GM12801 (cell line): ENCODE data around the gene DPP6.

Experiments
- TF ChIP-seq, protein P1 (sequence below): IDR thresholded peaks from one replicate; pipeline ENCODE4 v1.5.1; 2011; ENCODE audit warnings: control low read depth; ENCODE audit not compliant: insufficient read length; ENCODE audit errors: extremely low read depth

DPP6 gene

GRCh38 chr7:154872811-154873499, 820.8 kb downstream of the DPP6 start:
- TF ChIP-seq, protein P1, sequence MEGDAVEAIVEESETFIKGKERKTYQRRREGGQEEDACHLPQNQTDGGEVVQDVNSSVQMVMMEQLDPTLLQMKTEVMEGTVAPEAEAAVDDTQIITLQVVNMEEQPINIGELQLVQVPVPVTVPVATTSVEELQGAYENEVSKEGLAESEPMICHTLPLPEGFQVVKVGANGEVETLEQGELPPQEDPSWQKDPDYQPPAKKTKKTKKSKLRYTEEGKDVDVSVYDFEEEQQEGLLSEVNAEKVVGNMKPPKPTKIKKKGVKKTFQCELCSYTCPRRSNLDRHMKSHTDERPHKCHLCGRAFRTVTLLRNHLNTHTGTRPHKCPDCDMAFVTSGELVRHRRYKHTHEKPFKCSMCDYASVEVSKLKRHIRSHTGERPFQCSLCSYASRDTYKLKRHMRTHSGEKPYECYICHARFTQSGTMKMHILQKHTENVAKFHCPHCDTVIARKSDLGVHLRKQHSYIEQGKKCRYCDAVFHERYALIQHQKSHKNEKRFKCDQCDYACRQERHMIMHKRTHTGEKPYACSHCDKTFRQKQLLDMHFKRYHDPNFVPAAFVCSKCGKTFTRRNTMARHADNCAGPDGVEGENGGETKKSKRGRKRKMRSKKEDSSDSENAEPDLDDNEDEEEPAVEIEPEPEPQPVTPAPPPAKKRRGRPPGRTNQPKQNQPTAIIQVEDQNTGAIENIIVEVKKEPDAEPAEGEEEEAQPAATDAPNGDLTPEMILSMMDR, result no peak

- TF ChIP-seq, protein P1, result no peak
Measured at GRCh38 chr7:154873500-154874121, 821.4 kb downstream of the DPP6 start.

DNA sequence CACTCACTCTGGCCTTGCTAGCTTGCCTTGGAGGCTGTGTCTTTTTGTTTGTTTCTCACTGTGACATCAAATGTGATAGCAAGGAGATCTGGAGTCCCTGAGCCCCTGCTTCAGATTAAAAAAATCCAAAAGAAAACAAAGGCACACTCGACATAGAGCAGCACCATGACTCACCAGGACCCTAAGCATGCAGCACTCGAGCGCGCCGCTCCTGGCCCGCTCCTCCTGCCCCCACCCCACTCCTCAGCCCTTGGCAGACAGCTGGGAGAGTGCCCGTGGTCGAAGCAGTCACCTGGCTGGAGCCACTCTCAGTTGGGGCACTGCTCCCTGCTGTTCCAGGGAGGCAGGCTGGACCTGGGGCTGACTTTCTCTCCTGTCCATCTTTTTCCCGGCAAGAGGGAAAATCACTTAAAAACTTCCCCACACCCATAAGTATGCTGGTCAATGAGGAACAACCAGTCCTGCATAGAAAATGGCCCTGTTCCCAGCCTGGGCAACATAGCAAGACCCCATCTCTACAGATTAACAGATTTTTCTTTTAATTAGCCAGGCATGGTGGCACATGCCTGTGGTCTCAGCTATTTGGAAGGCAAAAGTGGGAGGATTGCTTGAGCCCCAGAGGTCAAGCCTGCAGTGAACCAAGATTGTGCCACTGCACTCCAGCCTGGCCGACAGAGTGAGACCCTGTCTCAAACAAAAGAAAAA, 822.4 kb downstream of the DPP6 start:
- TF ChIP-seq, protein P1, result no peak

DNA sequence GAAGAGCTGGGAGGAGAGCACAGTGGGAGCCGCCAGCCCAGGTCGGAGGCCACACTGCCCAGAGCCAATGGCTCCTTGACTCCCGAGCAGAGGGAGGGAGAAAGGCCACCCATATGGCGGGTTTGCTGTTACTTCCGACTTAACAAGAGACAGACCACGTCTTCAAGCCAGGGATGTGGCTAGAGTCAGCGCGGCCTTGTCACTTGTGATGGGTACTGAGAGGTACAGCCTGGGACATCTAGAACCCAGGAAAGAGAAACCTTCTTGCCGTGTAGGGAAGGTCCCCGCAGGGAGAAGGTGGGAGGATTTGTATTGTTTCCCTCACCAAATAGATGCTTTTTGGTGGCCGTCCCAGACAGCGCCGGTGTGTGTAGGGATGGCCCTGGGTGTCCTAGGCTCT, 823.1 kb downstream of the DPP6 start:
- TF ChIP-seq, protein P1, result no peak

- TF ChIP-seq, protein P1, result no peak
Measured at GRCh38 chr7:154876516-154876915, 824.3 kb downstream of the DPP6 start.

DNA sequence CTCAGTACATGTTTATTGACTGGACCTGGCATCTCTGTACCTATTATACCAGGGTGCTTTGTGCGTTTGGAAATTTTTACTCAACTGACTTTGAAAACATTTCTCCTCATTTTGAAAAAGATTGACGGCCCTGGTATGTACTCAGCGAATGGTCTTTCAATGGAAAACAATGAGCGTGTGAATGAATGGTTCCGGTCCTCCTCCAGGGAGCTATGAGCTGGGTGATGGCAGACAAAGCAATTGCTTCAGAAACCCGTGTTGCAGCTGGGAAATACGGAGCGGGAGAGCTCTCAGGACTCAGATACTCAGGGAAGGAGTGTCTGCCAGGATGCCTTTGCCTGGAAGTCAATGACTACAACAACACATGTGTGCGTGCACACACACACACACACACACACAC, 824.8 kb downstream of the DPP6 start:
- TF ChIP-seq, protein P1, result no peak

DNA sequence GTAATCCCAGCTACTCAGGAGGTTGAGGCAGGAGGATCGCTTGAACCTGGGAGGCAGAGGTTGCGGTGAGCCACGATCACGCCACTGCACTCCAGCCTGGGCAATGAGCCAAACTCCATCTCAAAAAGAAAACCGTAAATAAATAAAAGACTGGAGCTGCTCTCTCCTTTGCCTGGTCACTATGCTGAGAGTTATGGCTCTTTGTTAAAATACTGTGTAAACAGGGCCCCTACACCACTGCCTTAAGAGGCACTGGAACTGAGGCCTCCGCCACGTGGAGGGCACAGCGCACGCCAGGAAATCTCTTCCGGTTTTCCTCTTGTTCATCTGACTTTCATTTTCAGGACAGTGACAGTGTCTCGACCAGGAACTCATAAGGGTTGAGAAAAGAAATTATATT, 827.4 kb downstream of the DPP6 start:
- TF ChIP-seq, protein P1, result no peak
